ENCODE results near the gene TANGO2.

Gene TANGO2

GRCh38 chr22:19979712-19980493 lies 41.0 kb upstream of the TANGO2 start:
- H3K4me3 ChIP-seq (ENCODE audit: control insufficient read depth, low read depth, low read length), result no peak overlapping the region
- no peak for TF ChIP-seq CTCF (IDR thresholded peaks at IDR 0.05; ENCODE audit: control insufficient read depth, insufficient read depth, low read depth, low read length, missing control alignments)
- DNase-seq (ENCODE audit: low read depth), result no peak

GRCh38 chr22:19980766-19981165 lies 40.1 kb upstream of the TANGO2 start:
- TF ChIP-seq CTCF (IDR thresholded peaks at IDR 0.05; ENCODE audit: control insufficient read depth, insufficient read depth, low read depth, low read length, missing control alignments), result no peak
- no peak overlapping the region for H3K4me3 ChIP-seq (ENCODE audit: control insufficient read depth, low read depth, low read length)
- DNase-seq (ENCODE audit: low read depth), result no peak

- no peak overlapping the region for H3K4me3 ChIP-seq (ENCODE audit: control insufficient read depth, low read depth, low read length)
- no peak for DNase-seq (ENCODE audit: low read depth)
- TF ChIP-seq CTCF (IDR thresholded peaks at IDR 0.05; ENCODE audit: control insufficient read depth, insufficient read depth, low read depth, low read length, missing control alignments), result no peak
Observed at GRCh38 chr22:19981171-19981960, 39.5 kb upstream of the TANGO2 start.

DNA sequence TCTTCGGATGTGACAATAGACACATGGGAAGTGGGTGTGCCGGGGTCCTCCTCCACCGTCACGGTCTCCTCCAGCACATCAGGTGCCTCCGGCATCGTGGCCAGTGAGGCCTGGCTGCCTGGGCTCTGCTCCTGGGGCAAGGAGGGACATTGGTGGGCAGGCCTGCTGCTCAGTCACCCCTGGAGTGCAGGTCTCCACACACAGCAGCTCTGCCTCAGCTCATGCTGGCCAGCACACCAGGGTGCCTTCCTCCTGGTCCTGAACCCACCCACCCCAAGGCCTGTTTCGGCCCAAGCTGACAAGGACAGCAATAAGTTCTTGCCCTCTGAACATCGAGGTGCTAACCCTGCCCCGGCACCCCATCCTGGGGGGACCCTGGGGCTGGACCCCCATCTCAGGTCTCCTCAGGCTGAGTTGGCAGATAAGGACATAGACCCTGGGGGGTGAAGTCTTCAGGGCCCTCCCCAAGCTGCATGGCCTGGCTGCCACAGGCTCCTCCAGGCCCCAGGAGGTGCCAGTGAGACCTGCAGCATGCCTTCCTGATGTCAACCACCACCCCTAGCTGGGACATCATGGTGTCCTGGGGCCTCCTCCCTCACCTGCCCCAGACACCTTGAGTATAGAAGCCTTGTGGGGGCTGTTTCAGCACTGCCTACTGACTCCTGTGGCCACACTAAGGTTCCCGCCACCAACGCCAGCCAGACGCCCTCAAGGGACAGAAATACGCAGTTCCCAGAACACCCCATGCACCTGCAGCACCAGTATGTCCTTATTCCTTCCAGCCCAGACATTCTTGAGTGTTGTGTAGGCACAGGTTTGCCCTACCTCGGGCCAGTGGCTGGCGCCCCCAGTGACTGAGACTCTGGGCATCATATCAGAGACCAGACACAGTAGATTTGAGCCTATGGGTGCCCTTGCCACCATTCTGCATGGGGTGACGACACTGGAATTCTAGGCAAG lies 38.7 kb upstream of the TANGO2 start:
- no peak overlapping the region for H3K4me3 ChIP-seq (ENCODE audit: control insufficient read depth, low read depth, low read length)
- no peak for DNase-seq (ENCODE audit: low read depth)
- no peak for TF ChIP-seq CTCF (IDR thresholded peaks at IDR 0.05; ENCODE audit: control insufficient read depth, insufficient read depth, low read depth, low read length, missing control alignments)

- DNase-seq (ENCODE audit: low read depth), result no peak
- TF ChIP-seq CTCF (IDR thresholded peaks at IDR 0.05; ENCODE audit: control insufficient read depth, insufficient read depth, low read depth, low read length, missing control alignments), result no peak
- no peak overlapping the region for H3K4me3 ChIP-seq (ENCODE audit: control insufficient read depth, low read depth, low read length)
Observed at GRCh38 chr22:19982991-19983578, 37.8 kb upstream of the TANGO2 start.

DNA sequence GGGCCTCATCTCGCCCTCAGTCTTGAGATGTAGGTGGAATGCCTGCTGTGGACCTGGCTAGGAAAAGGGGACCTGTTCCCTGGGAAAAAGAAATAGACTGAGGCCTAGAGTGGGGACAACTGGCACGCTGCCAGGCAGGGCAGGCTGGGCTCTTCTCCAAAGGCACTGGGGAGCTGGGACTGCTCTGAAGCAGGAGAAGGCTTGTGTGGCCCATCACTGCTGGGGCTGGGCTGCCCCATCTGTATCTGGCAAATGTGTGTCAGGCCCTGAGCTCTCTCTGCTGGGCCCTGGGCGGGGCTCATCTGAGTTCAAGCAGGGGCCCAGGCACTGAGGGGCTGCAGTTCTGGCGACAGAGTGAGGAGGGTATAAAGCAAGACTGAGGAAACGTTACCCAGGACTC lies 37.2 kb upstream of the TANGO2 start:
- DNase-seq (ENCODE audit: low read depth), result no peak
- H3K4me3 ChIP-seq (ENCODE audit: control insufficient read depth, low read depth, low read length), result no peak overlapping the region
- TF ChIP-seq CTCF (IDR thresholded peaks at IDR 0.05; ENCODE audit: control insufficient read depth, insufficient read depth, low read depth, low read length, missing control alignments), result no peak
